WERI-Rb-1 (cell line): ENCODE data around the gene SALL2.
A peak's percentile ranks its signal among the peaks of the same experiment; 100 is the strongest.

Experiments
- DNase-seq: peaks from one replicate; pipeline ENCODE4 v3.0.0-alpha.2; 2020
- H3K27ac ChIP-seq: fragments of 250-450 bp; sonication (Bioruptor Pico); 2 replicates; pipeline ENCODE4 v1.5.1; 2020; ENCODE audit warnings: mild to moderate bottlenecking, moderate library complexity
- H3K27me3 ChIP-seq: fragments of 250-450 bp; sonication (Bioruptor Pico); 2 replicates; pipeline ENCODE4 v1.5.1; 2021; ENCODE audit warnings: mild to moderate bottlenecking, low read depth, moderate library complexity; ENCODE audit not compliant: insufficient read depth, severe bottlenecking
- H3K36me3 ChIP-seq: fragments of 250-450 bp; sonication (Bioruptor Pico); 2 replicates; pipeline ENCODE4 v1.5.1; 2020; ENCODE audit warnings: mild to moderate bottlenecking, moderate library complexity
- H3K4me3 ChIP-seq: 2 replicates; pipeline ENCODE4 v1.5.1; 2011; ENCODE audit warnings: low read depth, mild to moderate bottlenecking, control low read depth, low read length
- H3K9me3 ChIP-seq: fragments of 250-450 bp; sonication (Bioruptor Pico); 2 replicates; pipeline ENCODE4 v1.5.1; 2021; ENCODE audit warnings: mild to moderate bottlenecking, moderate library complexity; ENCODE audit not compliant: severe bottlenecking
- CTCF ChIP-seq: IDR thresholded peaks from 2 replicates; pipeline ENCODE4 v1.5.1; 2011; ENCODE audit warnings: low read depth, mild to moderate bottlenecking, control low read depth, inconsistent platforms, low read length

SALL2 gene

DNA sequence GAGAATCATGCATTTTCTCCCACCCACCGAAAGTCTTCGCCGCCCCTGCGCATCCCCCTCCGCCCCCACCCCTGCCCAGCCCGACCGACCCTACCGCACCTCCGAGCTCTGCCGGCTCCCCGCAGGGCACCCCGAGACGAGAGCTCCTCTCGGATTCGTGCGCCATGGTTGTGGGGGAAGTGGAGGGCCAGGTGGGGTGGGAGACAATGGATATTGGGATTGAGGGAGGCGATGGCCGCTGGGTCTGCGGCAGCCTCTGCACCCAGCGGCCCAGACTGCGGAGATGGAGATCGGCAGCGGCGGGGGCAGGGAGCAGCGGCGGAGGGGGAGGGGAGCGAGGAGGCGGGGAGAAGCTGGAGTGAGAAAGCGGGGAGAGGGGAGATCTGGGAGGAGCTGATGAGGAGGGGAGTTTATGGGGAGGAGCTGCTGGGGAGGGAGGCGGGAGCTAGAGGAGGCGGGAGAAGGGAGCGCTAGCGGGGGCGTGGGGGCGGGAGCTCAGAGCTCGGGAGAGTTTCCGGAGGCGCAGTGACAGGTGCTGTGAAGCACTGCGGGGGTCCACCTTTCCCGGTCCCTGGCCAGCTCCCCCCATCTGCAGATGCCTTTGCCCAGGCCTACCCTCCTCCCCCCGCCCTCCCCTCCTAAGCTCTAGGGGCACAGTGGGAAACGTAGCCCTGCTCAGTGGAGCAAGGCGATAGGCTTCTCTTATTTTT is at the start of gene SALL2:
TSS of gene SALL2 (minus strand) at position 385 of the 710 bp plus-strand sequence. CDS start at position 166, 219 bp downstream.
- TF ChIP-seq CTCF, result no peak
- Histone ChIP-seq H3K4me3 (peak within 1 kb of the TSS; percentile 83), H3K36me3 (peaks cover 41% of the 10 kb centered on the region), H3K9me3 (no peaks in the 10 kb centered on the region), H3K27ac (peak within 1 kb of the TSS; percentile 97), H3K27me3 (no peaks in the 10 kb centered on the region)
- DNase-seq, result peak; percentile 97

DNA sequence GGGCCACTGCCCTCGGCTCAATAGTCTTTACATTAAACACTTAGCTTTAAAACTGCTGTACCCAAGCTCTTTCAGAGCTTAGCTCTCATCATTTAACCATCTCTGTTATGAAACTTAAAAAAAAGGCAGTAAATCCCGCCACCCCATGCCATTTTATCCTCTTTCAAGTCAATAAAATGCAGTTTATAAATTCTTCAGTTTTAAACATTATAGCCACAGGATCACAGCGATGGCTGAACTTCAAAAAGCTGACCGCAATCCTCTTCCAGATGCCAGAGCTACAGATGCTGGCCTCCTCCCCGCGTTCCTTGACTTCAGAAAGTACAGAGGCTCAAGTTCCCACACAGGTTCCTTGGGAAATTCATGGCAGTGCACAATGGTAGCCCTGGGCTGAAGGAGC is 49.5 kb upstream of the SALL2 start:
- H3K36me3 ChIP-seq, result no peaks in the 10 kb centered on the region
- H3K9me3 ChIP-seq, result peaks cover 11% of the 10 kb centered on the region
- no peak for TF ChIP-seq CTCF
- DNase-seq, result no peak
- H3K27me3 ChIP-seq, result peaks cover 63% of the 10 kb centered on the region
- no peak overlapping the region for H3K4me3 ChIP-seq
- no peak overlapping the region for H3K27ac ChIP-seq

DNA sequence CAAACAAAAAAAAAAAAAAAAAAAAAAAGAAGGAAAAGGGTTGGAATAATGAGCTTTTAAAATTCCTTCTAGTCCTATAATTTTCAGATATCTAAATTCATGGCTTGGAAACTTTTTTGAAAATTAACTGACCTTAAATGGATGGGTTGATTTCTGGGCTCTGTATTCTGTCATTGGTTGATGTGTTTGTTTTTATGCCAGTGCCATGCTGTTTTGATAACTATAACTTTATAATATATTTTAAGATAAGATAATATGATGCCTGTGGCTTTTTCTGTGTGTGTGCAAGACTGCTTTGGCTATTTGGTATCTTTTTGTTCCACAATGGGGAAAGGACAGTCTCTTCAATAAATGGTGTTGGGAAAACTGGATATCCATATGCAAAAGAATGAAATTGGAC is 46.5 kb upstream of the SALL2 start:
- Histone ChIP-seq H3K4me3 (no peak overlapping the region), H3K27ac (no peak overlapping the region), H3K36me3 (no peaks in the 10 kb centered on the region), H3K9me3 (peaks cover 11% of the 10 kb centered on the region), H3K27me3 (peaks cover 36% of the 10 kb centered on the region)
- TF ChIP-seq CTCF, result no peak
- DNase-seq, result no peak

DNA sequence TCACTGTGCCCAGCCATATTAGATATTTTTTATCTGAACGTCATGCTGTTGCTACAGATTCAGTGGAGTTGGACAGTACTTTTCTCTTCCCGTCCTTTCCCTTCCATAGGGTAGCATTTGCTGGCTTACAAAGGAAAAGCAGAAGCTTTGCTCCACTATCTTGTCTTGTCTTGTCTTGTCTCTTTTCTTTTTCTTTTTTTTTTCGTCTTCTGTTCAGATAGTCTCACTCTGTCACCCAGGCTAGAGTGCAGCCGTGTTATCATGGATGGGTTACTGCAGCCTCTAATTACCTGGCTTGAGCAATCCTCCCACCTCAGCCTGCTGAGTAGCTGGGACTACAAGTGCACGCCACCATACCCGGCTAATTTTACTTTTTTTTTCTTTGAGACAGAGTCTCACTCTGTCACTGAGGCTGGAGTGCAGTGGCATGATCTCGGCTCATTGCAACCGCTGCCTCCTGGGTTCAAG is 32.6 kb upstream of the SALL2 start:
- no peak for DNase-seq
- no peaks in the 10 kb centered on the region for H3K9me3 ChIP-seq
- H3K4me3 ChIP-seq, result no peak overlapping the region
- no peak overlapping the region for H3K27ac ChIP-seq
- no peaks in the 10 kb centered on the region for H3K36me3 ChIP-seq
- TF ChIP-seq CTCF, result no peak
- H3K27me3 ChIP-seq, result no peaks in the 10 kb centered on the region

GRCh38 chr14:21557084-21557901 is 31.1 kb upstream of the SALL2 start:
- no peak overlapping the region; the same call in 1 of the 2 replicates for H3K27ac ChIP-seq
- TF ChIP-seq CTCF, result peak; percentile 27; the same call in 1 of the 2 replicates
- H3K4me3 ChIP-seq, result peak overlapping the region; percentile 42

More at GRCh38 chr14:21557084-21557901, 31.1 kb upstream of the SALL2 start:
- H3K9me3 ChIP-seq, result no peaks in the 10 kb centered on the region
- DNase-seq, result peak; percentile 75
- H3K36me3 ChIP-seq, result no peaks in the 10 kb centered on the region
- H3K27me3 ChIP-seq, result no peaks in the 10 kb centered on the region
